Measurements from ENCODE around the gene HRCT1.

DNA sequence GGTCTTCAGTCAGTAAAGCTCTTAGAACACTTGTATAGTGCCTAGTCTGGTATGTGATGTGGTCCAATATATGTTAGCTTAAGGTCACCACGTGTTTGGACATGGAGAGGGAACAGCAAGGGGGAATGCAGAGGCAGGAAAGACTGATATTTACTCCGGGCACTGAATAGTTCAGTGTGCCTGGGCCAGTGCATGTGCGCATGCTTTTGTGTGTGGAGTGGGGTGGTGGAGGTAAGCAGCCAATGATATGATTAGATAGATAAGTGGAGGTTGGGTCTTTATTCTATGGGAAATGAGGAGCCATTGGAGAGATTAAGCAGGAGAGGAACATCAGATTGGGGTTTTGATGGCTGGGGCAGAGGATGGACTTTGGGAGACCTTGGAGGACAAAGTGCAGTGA is 49.8 kb upstream of the HRCT1 start:
- TF ChIP-seq, protein P1, sequence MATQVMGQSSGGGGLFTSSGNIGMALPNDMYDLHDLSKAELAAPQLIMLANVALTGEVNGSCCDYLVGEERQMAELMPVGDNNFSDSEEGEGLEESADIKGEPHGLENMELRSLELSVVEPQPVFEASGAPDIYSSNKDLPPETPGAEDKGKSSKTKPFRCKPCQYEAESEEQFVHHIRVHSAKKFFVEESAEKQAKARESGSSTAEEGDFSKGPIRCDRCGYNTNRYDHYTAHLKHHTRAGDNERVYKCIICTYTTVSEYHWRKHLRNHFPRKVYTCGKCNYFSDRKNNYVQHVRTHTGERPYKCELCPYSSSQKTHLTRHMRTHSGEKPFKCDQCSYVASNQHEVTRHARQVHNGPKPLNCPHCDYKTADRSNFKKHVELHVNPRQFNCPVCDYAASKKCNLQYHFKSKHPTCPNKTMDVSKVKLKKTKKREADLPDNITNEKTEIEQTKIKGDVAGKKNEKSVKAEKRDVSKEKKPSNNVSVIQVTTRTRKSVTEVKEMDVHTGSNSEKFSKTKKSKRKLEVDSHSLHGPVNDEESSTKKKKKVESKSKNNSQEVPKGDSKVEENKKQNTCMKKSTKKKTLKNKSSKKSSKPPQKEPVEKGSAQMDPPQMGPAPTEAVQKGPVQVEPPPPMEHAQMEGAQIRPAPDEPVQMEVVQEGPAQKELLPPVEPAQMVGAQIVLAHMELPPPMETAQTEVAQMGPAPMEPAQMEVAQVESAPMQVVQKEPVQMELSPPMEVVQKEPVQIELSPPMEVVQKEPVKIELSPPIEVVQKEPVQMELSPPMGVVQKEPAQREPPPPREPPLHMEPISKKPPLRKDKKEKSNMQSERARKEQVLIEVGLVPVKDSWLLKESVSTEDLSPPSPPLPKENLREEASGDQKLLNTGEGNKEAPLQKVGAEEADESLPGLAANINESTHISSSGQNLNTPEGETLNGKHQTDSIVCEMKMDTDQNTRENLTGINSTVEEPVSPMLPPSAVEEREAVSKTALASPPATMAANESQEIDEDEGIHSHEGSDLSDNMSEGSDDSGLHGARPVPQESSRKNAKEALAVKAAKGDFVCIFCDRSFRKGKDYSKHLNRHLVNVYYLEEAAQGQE (IDR thresholded peaks at IDR 0.05; ENCODE audit: borderline replicate concordance) = no peak
- TF ChIP-seq EP300 (conservative IDR thresholded peaks at IDR 0.05; ENCODE audit: poor library complexity, severe bottlenecking) (no peak), EZH2 (IDR thresholded peaks at IDR 0.05; ENCODE audit: borderline replicate concordance, insufficient read depth, low read length, poor library complexity, severe bottlenecking) (no peak)
